ENCODE data around the gene ARRDC2. TPM values are rescaled to one million over a fixed set of nuclear protein-coding genes. Genes with fewer than 3 reads are reported as not detected.
"Not testable (repeated sequence)": the region's sequence is repeated elsewhere in the genome, so short reads cannot be mapped to it uniquely, and the experiment has no call there.

Gene ARRDC2
- total RNA-seq, 1 donor from 2014 or later: 107 TPM

DNA sequence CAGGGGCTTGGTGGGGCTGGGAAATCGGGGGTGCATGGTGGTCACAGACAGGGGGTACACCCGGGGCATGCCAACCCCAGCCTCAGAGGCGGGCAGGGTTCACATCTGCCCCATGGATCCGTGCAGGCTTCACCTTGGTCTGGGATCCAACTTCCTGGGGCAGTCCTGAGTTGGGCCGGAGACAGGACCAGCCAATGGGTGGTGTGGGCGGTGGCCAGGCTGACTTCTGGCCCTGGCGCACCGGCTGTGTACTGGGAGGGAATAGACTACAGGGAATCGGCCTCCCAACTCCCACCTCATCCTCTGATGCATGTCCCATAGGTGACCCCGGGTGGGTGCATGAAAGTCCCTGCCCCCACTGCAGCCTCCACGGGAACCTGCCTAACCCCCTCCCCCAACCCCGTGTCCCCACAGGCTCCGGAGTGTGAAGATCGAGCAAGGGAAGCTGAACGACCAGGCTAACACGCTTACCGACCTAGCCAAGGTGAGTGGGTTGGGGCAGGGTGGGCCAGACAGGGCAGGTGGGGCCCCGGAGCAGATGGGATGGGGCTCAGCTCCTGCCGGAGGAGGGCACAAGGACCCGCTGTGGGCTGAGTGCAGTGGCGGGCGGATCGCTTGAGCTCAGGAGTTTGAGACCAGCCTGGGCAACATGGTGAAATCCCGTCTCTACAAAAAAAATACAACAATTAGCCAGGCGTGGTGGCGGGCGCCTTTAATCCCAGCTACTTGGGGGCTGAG is 14.7 kb upstream of the ARRDC2 start:
- no peak for DNase-seq

DNA sequence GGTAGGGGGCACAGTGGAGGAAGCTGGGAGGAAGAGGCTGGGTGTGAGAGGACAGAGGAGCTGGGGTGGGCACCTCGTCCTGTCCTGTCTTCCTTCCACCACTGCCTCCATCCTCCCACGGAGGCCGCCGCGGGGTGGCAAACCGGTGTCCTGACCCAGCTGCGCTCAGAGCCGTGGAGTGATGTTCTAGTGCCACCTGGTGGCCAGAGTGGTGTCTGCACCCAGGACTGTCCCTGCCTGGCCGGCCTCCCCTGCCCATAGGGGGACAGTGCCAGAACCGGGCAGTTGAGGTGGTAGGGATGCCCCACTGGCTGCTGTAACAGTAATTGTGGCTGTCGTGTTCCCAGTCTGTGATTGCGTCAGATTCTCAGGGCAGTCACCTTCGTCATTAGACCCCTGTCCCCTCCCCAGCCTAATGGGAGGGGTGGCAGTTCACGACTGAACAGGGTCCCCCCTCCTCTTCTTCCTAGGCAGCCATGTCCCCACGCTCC is 11.1 kb upstream of the ARRDC2 start:
- peak; percentile 86 for DNase-seq

DNA sequence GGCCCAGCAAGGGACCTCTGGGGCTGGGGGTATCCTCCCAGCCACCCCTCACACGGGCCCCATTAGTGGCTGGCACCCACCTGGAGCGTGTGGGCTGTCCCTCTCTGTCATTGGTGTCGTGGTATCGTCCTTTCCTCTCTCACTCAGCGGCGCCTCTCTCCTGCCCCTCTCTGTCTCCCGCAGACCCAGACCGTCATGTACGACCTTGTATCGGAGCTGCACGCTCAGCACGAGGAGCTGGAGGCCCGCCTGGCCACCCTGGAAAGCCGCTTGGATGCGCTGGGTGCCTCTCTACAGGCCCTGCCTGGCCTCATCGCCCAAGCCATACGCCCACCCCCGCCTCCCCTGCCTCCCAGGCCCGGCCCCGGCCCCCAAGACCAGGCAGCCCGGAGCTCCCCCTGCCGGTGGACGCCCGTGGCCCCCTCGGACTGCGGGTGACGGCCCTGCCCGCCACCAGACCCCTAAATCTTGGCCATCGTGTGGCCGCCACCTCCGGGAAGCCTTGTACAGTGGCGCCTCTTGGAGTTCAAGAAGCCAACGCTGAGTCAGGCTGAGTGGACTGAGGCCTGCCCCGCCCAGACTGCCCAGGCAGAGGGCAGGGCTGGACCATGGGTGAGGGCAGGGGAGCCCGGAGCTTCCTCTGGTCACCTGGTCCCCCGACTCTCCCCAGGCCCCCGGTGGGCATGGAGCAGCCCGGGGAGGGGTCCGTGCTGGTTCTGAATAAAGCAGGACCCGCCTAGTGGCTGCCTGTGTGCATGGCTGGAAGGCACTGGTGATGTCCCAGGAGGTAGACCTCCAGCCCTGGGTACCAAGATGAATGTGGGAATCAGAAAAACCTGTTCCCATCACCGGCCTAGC is 9.8 kb upstream of the ARRDC2 start:
- DNase-seq: peak; percentile 16

DNA sequence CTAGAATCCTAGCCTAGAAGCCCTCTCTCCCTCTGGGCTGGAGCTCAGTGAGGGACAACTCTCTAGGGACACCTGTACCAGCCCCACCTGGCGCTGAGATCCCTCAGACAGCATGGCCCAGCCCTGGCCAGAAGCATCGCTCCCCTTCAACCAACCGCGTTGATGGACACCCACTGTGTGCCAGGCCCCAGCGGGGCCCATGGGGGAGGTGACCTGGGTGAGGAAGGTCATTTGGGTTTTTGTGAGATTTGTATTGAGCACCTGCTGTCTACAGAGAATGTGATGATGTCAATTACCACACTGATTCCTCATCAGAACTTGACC is 9.2 kb upstream of the ARRDC2 start:
- no peak for DNase-seq

DNA sequence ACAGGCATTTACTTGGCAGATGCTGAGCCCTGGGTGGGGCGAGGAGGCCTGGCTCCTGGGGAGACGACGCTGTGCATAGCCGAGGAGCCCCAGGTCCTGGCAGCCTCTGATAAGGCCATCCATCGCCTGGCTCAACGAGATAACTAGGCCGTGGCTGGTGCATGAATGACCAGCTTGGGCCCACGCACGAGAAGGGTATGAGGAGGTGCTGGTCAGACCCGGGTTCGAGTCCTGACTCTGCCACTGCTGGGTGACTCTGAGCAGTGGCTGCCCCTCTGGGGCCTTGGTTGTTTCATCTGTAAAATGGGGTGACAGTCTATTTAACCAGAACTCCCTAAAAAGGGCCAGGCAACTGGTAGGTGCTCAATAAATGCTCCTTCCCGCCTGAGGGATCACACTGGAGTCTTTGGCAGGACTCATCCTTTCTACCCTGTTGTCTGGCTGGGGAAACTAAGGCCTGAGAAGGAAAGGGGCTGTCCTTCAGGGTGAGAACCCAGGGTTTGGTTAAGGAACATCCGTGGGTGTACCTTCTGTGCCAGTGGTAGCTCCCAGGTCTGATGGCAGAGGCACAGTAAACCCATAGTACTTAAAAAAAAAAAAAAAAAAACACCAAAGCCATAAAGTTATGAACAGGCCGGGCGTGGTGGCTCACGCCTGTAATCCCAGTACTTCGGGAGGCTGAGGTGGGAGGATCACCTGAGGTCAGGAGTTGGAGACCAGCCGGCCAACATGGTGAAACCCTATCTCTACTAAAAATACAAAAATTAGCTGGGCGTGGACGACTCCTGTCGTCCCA is 8.1 kb upstream of the ARRDC2 start:
- DNase-seq: no peak

DNA sequence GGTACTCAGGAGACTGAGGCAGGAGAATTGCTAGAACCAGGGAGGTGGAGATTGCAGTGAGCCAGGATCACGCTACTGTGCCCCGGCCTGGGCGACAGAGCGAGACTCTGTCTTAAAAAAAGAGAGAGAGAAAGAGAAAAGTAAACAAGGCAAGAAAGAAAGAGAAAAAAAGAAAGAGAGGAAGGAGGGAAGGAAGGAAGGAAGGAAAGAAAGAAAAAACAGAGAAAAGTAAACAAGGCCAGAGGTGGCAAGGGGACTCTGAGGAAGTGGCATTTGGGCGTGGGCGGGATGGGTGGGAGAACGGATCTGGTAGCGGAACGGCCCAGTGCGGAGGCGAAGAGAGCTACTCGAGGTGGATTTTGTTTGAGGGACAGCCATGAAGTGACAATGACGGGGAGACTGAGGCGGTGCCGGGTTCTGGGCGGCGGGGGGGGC is 7.5 kb upstream of the ARRDC2 start:
- no peak for DNase-seq

DNA sequence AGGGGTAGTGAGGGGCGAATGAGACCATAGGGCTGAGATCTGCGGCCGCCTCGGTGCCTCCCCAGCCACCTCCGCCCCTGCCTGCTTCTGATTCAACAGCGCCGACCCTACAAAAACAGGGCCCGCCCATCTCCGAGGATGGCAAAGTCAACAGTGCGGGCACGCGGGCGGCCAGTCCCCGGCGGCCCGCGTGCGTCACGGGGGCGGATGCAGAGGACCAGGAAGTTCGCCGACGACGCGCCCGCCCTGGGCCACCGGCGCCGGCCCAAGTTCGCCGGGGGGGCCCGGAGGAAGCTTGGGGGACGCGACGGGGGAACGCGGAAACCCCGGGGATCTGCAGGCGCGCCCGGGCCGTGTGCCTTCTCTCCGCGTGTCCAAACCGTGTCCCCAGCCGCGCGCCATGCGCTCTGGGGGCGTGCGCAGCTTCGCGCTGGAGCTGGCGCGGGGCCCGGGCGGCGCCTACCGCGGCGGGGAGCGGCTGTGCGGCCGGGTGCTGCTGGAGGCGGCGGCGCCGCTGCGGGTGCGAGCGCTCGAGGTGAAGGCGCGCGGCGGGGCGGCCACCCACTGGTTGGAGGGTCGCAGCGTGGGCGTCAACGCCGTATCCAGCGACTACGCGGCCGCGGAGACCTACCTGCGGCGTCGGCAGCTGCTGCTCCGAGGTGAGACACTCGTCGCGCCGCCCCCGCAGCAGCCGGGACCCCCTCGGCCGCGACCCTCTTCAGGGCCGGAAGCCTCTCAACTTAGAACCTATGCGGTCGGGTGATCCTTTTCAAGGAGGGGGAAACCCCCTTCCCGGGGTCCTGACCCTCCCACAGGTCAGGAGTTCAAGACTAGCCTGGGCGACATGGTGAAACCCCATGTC is 6.8 kb upstream of the ARRDC2 start:
- DNase-seq: peak; percentile 79

DNA sequence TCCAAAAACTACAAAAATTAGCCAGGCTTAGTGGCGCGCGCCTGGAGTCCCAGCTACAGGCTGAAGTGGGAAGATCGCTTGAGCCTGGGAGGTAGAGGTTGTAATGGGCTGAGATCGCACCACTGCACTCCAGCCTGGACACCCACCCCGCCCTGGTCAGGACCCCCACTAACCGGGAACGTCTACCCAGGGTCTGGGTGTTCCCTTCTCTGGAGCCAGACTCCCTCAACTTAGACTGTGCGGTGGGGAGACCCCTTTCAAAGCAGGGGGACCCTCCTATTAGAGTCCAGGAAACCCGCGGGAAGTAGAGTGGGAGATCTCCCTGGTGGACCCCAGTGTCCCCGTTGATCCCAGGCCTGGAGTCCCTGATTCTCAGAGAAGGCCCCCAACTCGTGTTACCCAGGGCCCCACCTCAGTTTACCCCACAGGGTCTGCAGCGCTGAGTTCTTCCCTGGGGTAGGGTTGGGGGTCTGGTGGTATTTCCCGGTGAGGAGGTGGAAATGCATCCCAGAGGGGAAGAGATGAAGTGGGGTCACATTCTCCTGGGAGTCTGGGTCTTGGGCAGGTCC is 6.1 kb upstream of the ARRDC2 start:
- DNase-seq: peak; percentile 41

DNA sequence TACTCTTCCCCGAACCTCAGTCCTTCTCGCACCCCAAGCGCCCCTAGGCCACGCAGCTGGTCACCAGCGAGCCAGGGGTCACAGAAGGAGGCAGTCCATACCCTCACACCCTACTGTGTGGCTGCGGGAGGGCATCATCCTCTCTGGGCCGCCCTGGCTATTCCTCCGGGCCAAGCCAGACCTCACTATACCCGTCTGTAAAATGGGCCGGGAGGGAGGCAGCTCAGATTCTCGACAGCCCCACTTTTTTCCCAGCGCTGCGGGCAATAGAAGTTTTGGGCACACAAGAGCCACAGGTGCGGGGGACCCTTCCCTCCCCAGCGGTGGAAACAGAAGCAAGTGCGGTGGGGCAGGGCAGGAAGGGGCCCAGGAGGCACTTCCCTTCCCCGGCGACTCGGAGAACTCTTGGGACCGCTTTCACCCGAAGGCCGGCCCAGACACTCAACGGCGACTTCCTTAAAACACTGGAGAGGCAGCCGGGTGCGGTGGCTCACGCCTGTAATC is 5.6 kb upstream of the ARRDC2 start:
- DNase-seq: no peak

DNA sequence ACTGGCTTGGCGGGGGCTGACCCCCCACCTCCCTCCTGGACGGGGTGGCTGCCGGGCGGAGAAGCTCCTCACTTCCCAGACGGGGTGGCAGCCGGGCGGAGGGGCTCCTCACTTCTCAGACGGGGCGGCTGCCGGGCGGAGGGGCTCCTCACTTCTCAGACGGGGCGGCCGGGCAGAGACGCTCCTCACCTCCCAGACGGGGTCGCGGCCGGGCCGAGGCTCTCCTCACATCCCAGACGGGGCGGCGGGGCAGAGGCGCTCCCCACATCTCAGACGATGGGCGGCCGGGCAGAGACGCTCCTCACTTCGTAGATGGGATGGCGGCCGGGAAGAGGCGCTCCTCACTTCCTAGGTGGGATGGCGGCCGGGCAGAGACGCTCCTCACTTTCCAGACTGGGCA is 2.2 kb upstream of the ARRDC2 start:
- DNase-seq: not testable (repeated sequence)

DNA sequence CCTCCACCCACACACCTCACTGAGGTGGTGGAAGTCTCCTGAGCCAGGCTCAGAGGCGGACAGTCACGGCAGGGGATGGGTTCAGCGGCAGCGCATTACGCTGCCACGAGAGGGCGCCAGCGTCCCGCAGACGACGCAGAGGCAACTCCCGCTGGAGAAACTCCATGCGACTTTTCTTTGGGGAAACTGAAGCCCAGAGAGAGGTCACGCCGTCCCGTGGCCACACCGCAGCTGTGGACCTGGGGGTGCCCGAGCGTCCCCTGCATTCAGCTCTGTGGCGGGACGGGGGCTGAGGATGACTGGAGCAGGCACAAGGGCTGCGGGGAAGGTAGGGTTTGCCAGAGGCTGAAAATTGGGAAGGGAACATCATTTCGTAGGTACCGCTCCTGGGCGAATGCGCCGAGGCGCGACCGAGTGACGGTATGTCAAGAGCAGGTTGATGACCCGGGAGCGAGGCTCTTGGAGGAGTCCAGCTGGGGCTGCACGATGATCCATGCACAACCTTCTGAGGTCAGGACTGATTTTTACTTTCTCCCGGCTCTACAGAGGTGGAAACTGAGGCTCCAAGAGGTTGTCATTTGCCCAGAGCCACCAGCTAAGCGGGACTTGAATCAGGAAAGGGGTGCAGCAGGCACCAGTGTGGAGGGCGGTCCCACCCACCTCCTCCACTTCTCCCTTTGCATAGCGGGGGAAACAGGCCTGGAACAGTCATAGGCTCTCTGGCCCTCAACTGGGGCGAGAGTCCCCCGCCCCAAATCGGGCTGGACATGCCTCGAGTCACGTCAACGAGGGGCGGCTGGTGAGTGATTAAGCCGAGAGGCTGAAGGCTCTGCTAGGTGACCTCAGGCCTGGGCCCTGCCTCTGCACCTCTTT is 690 bp upstream of the ARRDC2 start:
- peak; percentile 86 for DNase-seq

DNA sequence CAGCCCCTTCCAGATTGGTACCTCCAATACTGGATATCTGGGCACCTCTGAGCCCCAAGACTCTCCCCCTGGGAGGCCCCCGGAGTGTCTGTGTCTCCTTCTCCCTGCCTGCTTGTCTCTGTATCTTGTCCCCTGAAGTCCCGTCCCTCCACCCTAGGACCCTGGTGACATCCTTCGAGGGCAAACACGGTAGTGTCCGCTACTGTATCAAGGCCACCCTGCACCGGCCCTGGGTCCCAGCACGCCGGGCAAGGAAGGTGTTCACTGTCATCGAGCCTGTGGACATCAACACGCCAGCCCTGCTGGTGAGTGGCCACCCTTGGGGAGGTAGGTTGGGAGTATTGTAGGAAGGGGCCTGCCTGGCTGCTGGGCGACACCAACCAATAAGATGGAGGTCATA is 844 bp downstream of the ARRDC2 start:
- no peak for DNase-seq

DNA sequence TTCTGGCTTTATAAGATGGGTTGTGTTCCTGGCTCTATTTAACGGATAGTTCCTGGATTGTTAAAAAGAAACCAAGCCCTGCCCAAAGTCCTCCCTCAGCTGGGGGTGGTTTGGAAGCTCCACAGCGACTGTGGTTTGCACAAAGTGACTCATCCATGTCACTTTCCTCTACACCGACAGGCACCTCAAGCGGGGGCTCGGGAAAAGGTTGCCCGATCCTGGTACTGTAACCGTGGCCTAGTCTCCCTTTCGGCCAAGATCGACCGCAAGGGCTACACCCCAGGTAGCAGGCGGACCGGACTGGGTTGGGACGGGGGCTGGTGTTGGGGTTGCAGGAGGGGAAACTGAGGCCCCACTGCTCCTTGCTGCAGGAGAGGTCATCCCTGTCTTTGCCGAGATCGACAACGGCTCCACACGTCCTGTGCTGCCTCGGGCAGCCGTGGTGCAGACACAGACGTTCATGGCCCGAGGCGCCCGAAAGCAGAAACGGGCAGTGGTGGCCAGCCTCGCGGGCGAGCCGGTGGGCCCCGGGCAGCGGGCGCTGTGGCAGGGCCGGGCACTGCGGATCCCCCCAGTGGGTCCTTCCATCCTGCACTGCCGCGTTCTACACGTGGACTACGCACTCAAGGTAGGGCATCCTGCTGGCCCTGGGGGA is 1.6 kb downstream of the ARRDC2 start:
- no peak for DNase-seq

DNA sequence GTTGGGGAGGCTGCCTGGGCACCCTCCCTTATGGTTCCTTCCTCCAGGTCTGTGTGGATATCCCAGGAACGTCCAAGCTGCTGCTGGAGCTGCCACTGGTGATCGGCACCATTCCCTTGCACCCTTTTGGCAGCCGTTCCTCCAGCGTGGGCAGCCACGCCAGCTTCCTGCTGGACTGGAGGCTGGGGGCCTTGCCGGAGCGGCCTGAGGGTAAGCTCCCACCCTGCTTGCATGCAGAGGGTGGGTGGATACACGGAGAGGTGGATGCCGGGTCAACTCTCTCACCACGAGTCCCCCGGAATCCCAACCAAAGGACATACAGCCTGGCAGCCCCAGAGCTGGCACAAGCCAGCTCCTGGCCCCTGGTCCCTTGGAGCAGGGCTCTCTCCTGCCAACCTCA is 2.2 kb downstream of the ARRDC2 start:
- DNase-seq: no peak

DNA sequence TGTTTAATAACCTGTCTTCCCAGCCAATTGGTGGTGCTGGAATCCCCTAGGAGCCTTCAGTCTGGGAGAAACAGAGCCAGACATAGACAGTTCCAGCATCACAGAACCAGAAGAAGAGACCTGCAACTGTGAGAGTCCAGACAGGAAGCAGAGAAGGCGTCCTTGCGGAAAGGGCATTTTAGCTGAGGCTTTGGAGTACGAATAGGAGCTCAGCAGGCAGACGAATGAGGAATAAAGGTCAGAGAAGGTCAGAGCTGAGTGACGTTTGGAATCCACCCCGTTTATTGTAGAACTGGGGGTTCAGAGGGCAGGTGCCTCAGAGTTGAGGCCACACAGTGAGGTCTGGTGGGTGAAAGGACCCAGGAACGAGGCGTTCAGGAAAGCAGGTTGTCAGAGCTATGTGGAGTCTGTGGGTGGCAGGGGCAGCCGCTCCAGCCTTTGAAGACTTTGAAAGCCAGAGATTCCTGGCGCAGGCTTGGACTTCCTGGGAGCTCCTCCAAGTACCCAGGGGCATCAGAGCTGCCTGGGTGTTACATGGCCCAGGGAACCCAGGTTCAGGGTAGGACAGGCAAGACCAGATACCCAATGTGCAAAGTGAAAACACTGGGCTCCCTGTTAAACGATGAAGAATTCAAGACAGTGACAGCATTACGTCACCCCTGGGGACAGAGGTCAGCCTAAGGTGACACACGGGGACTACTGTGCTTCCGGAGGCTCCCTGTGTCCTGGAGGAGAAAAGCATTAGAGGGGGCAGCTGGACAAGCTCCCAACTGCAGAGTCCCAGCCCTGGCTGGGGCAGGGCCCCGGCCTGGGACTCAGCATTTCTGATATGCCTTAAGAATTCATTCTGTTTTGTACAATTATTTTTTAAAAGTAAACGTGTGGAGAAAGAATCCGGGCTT is 5.5 kb downstream of the ARRDC2 start:
- DNase-seq: no peak

DNA sequence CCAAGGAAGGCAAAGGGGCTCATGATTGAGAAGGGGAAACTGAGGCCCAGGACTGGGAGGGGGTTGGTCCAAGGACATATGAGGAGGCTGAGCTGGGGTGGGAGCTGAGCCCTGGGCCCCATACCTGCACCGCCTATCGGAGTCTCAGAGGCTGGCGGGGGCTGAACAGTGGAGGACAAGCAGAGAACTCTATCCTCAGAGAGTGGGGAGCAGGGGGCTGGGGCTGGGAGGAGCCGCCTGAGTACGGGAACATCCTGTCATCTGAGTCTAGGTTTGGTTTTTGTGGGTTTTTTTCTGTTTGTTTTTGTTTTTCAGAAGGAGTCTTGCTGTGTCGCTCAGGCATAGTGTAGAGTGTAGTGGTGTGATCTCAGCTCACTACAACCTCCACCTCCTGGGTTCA is 6.2 kb downstream of the ARRDC2 start:
- no peak for DNase-seq

DNA sequence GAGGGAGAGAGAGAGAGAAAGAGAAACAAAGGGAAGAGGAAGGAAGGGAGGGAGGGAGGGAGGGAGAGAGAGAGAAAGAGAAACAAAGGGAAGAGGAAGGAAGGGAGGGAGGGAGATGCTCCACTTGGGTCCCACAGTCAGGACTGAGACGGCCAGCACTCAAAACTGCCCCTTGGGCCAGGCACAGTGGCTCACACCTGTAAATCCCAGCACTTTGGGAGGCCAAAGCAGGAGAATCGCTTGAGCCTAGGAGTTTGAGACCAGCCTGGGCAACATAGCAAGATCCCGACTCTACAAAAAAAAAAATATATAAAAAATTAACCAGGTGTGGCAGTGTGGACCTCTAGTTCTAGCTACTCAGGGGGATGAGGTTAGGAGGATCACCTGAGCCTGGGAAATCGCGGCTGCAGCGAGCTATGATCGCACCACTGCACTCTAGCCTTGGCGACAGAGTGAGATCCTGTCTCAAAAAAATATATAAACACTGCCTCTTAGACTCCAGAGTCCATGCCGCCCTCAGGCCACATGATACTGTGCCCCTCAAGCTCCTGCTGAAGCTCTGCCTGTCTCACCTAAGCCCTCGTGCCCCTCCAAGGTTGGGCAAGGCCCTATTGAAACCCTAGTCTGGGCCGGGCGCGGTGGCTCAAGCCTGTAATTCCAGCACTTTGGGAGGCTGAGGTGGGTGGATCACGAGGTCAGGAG is 8.4 kb downstream of the ARRDC2 start:
- DNase-seq: no peak

All from dermis blood vessel endothelial cell (primary cell).